GM18502 (cell line): ENCODE results near the gene XYLT1.
"Not testable (repeated sequence)": the region's sequence is repeated elsewhere in the genome, so short reads cannot be mapped to it uniquely, and the experiment has no call there.

Source experiments
- ATAC-seq: cut with Tn5 transposase; IDR thresholded peaks from one replicate; pipeline ENCODE4 v1.9.1; 2021; ENCODE audit warnings: mild to moderate bottlenecking; ENCODE audit not compliant: unreplicated experiment, poor library complexity

The XYLT1 gene

DNA sequence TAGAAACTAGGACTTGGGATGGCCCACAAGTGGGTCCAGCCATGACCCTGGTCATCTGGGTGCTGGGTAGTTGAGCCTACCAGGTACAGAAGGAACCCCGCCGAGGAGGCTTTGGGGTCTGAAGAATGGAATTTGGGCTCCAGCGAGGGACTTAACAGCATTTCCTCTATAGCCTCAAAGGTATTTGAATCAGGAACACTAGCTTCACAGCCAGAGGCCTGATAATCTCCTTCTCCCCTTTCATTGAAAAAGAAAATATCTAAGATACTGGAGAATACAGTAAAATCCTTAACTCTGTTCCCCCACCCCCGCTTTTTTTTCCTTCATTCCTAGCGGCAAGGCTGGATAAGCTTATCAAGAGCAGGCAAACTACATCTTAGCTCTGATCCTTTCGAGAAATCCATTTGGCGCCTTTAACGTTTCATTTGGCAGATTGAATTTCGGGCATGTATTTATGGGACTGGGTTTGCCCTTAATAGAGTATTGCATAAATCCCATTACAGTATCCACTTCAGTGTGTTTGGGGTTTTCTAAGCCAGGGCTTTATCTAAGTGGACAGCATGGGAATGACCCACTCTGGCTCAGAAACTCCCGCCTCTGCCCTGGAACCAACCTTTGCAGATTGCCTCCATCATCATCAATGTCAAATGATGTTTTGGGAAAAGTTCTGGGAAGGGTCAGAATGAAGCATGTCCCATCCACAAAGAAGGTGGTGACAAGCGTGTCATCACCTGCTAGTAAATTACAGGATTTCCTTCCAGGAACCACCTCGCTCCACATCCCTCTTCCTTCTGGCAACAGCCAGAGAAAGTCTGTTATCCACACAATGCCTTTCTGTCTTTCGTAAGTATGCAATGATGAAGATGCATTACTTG is 36.9 kb downstream of the XYLT1 start:
- no peak for ATAC-seq

DNA sequence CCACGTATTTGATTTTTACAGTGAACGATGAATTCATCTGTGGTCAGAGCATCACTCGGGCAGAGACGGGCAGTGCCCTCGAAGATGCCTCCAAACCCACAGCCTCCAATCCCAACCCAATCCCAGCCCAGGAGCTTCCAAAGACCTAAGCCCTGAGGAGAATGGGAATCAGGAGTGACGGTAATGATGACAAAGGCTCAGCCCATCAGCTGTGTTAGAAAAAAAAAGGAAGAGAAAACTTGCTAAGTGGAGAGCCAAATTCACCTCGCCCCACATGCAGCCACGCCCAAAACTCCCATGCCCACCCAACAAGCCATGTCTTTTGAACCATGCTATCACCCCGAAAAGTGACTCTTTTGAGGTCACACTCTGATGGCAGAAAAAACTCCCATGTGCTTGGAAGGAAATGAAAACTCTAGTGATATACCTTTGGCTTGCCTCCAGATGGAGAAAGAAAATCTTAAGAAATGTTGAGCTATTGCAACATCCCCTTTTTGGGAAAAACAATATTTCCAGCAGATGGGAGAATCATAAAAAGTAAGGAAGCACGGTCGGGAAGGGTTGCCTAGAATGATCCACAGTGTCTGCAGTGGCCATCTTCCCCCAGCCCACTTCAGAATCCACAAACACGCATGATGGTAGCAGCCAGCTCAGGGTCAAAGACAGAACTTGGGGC is 37.7 kb downstream of the XYLT1 start:
- ATAC-seq = no peak

DNA sequence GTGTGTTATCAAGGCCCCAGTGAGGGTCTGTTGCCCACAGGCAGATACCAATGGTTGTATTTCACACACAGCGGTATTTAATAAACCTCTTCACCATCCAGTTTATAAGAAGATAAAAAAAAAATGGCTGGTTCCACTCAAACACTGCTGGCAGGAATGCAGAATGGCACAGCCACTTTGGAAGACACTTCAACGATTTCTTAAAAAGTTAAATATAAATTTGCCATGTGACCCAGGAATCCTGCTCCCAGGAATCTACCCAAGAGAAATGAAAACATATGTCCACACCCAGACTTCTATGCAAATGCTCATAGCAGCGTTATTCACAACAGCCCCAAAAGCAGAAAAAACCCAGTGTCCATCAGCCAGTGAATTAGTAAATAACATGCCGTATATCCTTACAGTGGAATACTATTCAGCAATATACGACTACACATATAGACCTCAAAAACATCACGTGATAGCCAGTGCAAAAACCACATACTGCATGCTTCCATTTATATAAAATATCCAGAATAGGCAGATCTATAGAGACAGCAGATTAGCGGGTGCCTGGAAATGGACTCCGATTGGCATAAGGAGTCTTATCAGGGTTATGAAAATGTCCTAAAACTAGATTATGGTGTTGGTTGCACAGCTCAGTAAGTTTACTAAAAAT is 38.7 kb downstream of the XYLT1 start:
- ATAC-seq = no peak

DNA sequence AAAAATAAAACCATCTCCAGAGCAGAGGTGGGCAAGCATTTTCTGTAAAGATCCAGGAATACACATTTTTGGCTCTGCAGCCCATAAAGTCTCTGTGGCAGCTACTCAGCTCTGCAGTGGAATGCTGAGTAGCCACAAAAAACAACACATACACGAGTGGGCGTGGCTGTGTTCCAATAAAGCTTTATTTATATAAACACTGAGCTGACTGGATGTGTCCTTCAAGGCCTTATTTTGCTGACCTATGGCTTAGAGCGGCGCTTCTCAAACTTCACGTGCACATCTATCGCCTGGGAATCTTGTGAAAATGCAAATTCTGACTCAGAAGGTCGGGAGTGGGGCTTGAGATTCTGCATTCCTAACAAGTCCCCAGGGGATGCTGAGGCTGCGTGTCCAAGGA is 39.7 kb downstream of the XYLT1 start:
- no peak for ATAC-seq

DNA sequence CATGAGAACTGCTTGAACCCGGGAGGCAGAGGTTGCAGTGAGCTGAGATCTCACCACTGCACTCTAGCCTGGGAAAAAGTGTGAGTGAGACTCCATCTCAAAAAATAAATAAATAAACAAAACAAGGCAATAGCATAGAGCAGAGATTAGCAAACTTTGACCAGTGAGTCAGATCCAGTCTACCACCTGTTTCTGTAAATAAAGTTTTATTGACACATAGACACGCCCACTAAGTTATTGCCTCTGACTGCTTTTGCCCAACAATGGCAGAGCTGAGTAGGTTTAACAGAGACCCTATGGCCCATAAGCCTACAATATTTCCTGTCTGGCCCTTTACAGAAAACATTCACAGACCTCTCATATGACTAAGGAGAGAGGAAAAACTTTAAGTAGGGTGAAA is 44.3 kb downstream of the XYLT1 start:
- ATAC-seq = no peak

DNA sequence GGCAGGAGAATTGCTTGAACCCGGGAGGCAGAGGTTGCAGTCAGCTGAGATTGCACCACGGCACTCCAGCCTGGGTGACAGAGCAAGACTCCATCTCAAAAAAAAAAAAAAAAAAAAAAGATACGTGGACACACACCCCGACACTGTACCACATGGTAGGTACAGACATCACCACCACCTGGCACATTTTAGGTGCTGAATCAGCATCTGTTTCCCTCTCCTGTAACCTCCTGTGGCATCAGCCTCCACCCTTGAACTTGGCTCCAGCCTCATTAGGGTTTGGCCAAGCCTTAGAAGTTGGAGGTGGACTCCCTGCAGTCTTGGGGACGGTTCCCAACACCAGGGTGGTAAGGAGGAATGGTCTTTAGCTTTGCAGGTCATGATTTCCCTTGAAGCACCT is 46.0 kb downstream of the XYLT1 start:
- ATAC-seq = no peak

DNA sequence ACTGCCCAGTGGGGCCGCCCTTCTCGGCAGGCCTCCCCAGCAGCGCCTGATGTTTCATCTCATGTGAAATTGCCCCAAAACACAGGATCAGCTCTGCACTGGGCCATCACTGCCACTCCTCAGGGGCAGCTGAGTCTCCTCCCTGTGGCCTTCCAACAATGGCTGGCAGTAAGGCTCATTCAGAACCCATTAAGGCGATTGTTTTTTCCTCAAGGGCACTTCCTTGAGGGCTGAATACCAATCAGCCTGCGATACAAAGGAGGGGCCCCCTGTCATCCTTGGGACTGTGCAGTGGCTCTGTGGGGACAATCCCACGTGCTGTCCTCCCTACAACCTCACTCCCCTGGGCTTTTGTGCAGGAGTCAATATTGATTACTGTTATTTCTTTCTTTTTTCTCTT is 47.5 kb downstream of the XYLT1 start:
- ATAC-seq = no peak

DNA sequence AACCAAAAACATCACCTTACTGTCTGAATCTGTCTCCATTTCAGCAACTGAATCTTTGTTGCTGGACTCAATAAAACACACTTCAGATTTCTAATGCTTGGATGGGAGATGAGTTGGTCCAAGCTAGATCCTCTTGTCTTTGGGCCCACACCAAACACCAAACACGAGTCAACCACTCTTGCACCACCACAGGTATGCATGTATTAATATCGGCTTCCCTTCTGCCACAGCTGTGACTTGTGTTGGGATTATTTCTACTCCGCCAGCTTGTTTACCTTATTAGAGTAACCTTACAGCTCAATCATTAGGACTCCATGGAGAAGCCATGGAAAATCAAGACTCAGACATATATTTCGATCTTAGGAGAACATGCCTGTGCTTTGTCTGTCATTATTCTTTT is 49.9 kb downstream of the XYLT1 start:
- ATAC-seq = no peak

DNA sequence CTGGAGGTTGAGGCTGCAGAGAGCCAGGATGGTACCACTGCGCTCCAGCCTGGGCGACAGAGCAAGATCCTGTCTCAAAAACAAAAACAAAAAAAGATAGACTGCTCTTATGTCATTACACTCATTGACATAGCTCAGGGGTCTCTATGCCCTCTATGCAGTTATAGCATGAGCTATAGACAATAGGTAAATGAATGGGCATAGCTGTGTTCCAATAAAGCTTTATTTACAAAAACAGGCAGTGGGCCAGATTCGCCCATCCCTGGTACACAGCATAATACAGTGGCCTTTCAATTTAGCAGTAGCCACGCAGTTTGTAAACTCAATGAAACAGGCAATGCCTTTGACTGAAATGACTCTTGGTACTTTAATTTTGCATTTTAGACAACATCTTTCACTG is 51.5 kb downstream of the XYLT1 start:
- ATAC-seq = no peak

DNA sequence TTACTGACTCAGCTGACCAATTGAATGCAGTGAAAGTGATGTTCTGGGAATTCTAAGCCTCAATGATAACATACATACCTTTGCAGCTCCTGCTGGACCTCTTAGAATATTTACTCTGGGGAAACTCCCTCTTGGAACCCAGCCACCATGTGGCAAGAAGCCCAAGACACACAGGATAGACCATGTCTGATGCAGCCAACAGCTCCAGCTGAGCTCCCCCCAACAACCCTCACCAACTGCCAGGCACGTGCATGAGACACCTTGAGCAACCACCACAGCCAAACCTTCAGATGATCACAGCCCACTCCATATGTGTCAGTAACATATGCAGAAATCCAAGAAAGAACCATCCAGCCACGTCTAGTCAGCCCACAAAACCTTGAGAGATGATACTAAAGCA is 53.0 kb downstream of the XYLT1 start:
- no peak for ATAC-seq

DNA sequence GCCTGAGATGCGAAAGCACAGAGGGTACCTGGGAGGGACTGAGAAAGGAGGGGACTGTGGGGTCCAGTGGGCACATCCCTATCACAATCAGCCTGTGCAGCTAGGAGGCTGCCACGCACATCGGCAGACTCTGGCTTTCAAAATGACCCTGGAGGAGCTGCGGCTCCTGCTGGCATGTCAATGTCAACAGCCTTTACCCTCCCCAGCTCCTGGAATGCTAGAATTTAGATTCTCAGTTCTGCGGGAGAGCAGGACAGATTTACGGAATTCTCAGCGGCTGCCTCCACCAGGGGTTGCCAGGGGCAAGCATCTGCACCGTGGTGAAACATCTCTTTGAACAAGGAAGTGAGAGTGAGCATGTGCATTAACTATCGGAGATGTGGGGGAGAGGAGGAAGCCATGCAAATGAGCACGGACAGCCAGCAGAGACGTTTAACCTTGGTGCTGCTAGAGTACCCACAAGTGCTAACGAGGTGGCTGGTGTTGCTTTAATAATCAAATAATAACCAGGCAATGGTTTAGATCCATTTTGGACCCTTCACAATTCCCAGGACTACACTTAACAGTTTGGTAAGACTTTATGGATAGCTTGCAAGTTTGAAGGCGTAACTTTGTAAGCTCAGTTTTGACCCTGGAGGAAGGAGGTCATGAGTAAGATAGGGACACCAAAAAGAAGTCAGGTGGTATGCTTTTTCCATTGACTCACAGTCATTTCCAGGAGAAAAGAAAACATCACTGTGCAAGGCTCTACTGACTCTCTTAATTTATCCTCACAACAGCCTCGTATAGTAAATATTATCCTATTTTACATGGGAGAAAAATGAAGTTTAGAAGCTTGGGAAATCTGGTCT is 54.1 kb downstream of the XYLT1 start:
- peak; percentile 90 for ATAC-seq

DNA sequence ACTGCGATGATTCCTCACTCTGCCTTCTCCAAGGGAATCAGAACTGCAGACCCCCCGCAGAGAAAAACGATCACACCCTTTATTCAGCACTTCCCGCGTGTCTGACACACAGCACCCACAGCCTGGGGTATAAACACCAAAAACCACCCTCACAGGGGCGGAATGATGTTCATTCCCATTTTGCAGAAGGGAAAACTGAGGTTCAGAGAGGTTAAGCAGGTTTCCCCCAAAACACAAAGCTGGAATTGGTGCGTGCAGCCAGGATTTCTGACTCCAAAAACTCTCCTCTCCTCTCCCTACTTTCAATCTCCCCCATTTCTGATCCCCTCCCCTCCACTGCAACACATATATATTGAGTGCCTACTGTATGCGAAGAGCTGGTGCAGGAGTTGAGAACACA is 55.8 kb downstream of the XYLT1 start:
- ATAC-seq = no peak

DNA sequence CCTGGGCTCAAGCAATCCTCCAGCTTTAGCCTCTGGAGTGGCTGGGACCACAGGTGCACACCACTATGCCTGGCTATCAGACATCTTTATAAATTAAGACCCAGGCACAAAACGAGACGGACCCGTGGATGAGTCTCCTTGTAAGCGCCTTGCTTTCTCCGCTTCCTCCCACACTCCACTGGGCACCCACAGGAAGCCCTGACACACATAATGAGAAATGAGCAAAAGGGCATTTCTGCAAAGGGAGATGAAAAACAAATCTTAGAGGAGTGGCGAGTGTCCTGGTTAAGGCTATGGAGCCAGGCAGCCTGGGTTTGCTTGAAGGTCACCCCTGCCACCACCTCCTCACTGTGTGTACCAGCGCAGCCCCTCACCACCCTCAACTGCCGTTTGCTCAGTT is 56.3 kb downstream of the XYLT1 start:
- no peak for ATAC-seq

DNA sequence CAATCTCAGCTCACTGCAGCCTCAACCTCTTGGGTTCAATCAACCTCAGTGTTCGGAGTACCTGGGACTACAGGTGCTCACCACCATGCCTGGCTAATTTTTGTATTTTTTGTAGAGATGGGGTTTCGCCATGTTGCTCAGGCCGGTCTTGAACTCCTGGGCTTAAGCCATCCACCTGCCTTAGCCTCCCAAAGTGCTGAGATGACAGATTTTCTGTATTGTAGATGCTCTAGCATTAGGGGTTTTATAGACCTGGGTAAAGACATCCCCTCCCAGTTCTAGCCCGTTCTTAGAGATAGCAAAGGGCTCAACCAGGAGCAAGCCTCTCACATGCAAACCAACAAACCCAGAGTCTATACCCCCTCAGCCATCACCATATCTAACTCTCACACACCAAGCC is 57.3 kb downstream of the XYLT1 start:
- ATAC-seq = no peak

DNA sequence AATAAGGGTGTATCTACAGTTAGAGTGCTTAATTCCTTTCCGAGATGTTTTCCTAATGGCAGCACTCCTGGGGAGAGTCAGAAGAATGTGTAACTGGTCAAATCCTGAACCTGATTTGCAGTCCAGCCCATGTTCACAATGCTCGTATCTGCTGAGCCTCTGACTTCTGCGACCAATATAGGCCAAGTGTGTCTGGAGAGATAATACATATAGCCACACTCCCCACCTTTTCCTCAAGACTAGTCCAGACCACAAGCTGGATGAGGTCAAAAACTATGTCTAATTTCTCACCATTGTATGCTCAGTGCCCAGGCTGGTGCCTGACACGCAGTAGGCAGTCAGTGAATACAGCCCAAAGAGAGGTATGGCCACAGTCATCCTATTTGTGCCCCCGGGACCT is 58.0 kb downstream of the XYLT1 start:
- no peak for ATAC-seq

DNA sequence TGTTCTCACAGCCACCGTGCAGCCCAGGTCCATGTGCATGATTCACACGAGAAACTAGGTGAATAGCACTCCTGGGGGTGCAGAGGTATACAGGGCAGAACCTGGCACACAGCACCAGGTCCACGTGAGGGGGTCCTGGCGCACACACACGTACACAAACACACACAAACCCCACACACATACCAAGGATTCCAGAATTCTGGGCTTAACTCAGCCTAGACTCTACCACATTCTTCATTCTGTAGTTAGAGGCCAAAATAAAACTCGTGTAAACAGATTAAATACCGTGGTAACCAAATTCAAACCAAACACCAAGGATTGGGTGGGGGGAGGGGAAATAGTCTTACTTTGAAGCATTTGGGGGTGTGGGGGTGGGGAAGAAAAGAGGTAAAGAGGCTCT is 58.5 kb downstream of the XYLT1 start:
- ATAC-seq = no peak

DNA sequence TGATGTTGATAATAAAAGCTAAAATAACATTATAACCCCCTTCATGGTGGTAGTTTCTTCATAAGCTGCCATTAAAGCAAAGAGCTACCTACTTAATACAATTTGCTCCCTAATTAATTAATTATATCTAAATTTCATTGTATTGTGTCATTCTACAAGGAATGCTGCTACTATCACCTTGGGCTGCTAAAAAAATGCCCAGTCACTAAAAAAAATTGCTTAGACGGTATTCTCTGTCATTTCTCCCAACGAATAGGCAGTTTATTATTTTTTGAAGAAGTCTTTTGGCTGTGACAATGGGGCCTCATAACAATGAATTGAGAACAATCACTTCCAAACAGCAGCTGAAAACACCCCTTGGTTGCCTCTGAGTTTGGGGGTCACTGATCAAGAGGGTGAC is 59.5 kb downstream of the XYLT1 start:
- no peak for ATAC-seq

DNA sequence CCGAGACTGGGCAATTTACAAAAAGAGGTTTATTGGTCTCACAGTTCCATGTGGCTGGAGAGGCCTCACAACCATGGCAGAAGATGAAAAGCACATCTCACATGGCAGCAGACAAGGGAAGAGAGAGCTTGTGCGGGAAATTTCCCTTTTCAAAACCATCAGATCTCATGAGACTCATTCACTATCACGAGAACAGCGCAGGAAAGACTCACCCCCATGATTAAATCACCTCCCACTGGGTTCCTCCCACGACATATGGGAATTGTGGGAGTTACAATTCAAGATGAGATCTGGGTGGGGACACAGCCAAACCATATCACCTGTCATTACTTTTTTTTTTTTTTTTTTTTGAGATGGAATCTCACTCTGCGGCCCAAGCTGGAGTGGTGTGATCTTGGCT is 60.4 kb downstream of the XYLT1 start:
- ATAC-seq = not testable (repeated sequence)

DNA sequence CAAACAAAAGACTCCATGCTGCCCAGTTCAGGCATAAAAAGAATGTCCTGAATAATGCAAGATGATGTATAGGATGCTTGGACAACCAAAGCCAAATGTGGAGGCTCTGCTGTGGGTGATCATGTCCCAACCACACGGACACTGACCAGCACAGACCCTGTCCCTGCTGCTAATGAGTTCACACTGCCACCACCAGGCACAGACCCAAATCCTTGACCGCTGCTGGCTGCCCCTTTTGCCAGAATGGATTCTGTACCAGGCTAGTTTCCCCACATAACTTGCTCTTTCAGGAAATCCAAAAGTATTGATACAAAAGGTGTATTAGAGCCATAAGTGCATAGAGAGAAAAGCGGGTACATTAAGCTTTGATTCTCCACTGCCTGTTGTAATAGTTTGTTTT is 60.9 kb downstream of the XYLT1 start:
- no peak for ATAC-seq

DNA sequence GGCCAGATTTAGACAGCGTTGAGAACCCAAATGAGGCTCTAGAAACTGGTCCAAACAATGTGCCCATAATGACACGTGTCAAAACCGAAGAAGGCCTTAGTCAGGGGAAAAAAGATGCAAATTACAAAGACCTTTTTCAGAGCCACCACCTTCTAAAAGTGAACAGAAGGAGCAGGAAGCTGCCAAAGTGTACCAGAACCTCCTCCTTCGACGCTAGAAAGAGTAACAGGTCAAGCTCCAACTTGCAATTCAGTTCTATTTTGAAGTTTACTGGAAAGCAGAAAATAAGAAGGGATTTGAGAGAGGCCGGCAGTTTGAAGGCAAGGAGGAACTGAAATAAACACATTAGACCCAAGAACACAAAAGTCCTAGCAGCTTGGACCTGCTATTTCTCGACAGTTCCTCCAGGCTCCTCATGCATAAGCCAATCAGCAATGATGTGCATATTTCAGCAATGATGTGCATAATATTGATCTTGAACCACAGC is 61.8 kb downstream of the XYLT1 start:
- ATAC-seq = peak; percentile 58
